GM18907 (cell line): ENCODE measurements around the gene GCNT1.
"Not testable (repeated sequence)": the region's sequence is repeated elsewhere in the genome, so short reads cannot be mapped to it uniquely, and the experiment has no call there.

Experiments
- ATAC-seq: cut with Tn5 transposase; IDR thresholded peaks from one replicate; pipeline ENCODE4 v1.9.1; 2021; ENCODE audit warnings: mild to moderate bottlenecking, moderate library complexity; ENCODE audit not compliant: unreplicated experiment

The GCNT1 gene

DNA sequence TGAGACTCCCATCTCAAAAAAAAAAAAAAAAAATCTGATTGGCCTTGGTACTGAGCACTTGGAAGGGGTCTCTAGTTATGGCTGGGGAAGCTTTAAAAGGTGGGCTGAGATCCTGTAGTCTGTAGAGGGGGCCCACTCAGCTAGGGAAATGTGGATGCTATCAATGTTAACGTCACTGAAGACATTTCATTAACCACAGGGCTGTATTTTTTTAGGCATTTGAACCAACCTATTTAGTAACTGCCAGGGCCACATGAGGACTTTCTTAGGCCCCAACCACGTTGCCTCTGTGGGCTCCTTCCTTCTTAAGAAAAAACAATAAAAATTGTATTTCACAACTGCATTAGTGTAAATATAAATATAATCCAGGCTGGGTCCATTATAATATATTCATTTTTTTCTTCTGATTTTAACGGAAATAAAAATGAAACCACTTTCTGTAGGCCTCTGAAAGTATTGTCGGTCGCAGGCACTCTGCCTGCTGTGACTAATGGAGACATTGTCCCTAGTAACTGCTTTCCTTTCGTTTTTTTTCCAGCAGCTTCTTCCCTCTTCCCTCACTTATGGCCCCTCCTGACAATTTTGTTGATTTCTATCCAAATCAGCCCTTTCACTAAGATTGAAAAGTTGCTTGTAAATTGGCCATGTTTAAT lies 71.6 kb downstream of the GCNT1 start:
- no peak for ATAC-seq

DNA sequence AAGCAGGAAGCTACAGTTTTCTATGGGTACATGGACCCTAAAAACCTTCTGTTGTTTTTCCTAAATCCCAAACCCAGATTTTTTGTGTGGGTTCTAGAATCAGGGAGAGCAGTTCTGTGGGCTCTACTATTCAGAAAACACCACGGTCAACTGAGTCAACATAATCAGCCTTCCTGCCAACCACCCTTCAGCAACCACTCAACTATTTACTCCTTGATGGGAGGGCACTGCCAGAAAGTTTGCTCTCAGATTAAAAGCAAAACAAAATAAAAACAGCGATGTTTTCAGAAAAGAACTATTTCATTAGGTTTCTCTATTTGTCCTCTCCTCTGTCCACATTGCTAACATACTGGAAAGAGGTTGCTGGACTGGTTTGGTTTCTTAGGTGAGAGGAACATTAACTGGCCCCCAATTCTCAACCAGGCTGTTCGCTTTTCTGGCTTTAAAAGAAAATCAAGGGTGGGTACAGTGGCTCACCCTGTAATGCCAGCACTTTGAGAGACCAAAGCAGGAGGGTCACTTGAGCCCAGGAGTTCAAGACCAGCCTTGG lies 72.3 kb downstream of the GCNT1 start:
- ATAC-seq: no peak

- ATAC-seq: not testable (repeated sequence)
These were observed 73.9 kb downstream of the GCNT1 start for GRCh38 chr9:76532877-76533276.

- ATAC-seq: no peak
These were observed 75.0 kb downstream of the GCNT1 start for GRCh38 chr9:76534026-76534425.

DNA sequence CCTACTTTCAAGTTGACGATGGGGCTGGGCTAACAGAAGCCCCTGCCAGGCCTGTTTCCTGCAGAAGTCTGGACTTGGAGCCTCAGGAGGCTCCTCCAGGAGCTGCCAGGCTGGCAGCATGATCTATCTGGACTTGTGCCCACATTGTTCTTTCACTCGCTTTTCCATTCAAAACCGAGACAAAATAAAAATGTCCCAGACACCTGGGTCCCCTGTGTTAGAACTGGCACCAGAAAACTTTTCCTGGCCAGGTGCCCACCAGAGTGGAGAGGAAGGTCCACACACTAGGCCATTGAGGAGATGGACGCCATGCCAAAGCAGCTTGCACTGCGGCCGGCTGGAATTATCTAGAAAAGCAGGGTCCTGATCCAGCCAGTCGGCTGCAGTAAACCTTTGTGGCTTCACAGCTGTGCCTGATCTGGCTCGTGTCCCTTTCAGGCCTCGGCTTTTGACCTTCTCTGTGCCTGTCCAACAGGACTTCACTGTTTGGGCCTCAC lies 78.2 kb downstream of the GCNT1 start:
- ATAC-seq: no peak

DNA sequence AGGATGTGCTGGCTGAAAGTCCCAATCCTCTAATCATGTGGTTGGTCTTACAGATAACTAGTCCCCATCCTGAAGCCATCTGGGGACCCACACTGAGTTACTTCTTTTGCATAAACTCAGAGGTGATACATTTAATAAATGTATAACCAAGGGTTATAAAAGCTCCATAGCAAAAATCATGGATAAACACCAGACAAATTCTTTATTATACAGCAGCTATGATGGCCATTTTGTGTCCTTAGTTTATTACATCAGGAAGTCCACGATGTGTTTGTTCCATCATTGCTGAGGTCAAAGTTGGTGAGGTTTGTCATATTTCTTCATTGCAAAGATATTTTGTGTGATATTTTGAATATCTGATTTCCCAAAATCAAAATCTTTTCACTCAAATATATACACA lies 80.2 kb downstream of the GCNT1 start:
- no peak for ATAC-seq

- ATAC-seq: no peak
These were observed 83.4 kb downstream of the GCNT1 start for GRCh38 chr9:76542360-76542759.

GRCh38 chr9:76545191-76545590 lies 86.2 kb downstream of the GCNT1 start:
- ATAC-seq: no peak

GRCh38 chr9:76552181-76552580 lies 93.2 kb downstream of the GCNT1 start:
- no peak for ATAC-seq

DNA sequence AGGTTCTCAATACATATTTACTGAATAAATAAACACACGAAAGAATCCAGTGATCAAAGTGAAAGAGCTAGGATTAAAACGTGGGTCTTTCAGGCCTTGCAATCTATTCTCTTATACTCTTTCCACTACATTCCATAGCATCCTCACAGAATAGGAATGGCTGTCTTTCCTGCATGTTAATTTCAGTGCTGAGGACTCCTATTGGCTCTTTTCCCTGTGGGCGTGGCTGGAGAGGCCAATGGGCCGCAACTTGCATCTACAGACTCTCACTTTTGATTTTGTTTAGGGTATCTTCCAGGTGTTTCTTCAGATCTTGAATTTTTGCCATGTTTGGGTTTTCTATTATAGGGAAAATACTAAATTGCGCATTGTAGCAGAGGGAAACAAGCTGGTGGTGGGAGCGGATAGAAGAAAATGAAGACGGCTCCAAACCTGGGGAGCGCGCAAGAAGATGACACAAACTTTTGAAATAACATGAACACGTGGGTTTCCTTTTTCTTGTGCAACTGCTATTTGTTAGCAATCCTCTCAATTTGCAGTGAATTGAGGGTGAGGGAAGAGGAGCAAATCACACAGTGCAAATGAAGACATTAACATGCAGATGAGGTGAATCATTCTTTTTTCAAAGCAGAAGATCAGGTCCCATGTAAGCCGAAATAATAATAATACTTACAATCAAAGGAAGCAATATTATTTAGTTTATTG lies 93.9 kb downstream of the GCNT1 start:
- ATAC-seq: no peak

DNA sequence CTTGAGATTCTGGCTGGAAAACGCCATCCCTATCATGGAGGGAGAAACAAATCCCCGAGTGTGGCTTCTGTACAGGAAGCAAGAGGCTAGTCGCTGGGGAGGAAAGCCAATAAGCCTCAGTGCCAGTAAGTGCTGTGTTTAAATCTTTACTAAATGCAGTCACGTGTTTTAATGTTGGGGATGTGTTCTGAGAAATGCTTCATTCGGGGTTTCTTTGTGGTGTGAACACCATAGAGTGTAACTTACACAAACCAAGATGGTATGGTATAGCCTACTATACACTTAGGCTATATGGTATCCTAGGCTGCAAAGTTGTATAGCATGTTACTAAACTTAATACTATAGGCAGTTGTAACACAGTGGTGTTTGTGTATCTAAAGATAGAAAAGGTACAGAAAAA lies 94.7 kb downstream of the GCNT1 start:
- no peak for ATAC-seq
